HG03521 (cell line): Measurements from ENCODE around the gene EPSTI1.
"Not testable (repeated sequence)": the region's sequence is repeated elsewhere in the genome, so short reads cannot be mapped to it uniquely, and the experiment has no call there.

Source experiments
- ATAC-seq: cut with Tn5 transposase; IDR thresholded peaks from one replicate; pipeline ENCODE4 v1.9.1; 2021; ENCODE audit warnings: mild to moderate bottlenecking, moderate library complexity; ENCODE audit not compliant: unreplicated experiment

The EPSTI1 gene

DNA sequence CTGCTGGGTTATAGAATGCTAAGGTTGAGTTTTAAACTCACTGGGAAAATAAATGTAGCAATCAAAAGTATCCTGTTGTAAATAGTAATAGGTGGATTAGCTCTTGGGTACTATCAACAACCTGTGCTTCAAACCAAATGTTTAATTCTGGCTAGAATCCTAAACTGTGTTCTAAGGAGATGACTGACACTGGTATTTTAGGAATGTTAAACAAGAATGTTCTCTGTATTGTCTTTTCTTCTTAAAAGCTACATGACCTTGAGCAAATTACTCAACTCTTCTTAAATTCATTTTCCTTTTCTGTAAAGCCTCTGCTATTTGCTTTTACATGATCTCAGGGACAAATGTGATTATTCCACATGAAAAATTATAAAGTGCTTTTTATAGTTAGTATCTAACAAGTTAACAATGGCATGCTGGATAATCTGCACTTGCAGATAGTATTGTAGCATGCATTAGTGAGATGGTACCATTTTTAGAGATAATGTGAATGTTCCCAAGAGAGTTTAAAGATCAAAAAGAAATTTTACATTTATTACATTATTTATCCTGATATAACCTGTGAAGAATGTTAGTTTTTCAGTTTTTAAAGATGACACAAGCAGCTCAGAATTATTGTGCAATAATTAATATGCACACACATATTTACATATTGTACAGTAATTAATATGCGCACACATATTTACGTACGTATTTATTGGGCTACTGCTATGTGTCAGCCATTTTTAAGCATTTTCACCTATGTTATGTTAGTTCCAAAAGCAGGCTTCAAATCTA is 13.6 kb upstream of the EPSTI1 start:
- ATAC-seq, result no peak

DNA sequence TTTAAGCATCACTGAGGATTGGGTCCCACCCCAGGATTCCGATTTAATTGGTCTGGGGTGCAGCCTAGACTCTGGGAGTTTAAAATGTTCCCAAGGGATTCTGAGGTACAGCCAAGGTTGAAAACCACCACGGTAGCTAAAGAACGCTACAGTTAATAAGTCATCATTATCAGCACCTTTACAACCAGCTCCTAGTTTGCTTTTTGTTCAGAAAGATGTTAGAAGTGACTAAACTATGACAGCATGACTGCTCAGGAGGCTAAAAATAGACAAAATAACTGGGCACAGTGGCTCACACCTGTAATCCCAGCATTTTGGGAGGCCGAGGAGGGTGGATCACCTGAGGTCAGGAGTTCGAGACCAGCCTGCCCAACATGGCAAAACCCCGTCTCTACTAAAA is 11.7 kb upstream of the EPSTI1 start:
- no peak for ATAC-seq

DNA sequence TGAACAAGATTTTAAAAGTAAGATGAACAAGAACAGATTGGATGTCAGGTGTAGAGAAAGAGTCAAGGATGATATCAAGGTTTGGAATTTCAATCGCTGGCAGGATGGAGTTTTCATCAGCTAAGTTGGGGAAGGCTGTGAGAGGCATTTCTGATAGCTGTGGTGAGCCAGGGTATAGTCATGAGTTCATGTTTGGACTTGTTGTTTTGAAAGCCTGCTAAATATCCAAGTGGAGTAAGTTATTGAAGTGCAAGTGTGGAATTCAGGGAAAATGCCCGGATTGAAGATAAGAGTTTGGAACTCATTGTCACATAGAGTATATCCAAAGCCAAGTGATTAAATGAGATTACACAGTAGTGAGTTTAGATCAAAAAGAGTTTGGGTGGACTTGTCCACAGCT is 11.0 kb upstream of the EPSTI1 start:
- ATAC-seq, result no peak

- ATAC-seq, result no peak
Observed at GRCh38 chr13:43002021-43002420, 10.0 kb upstream of the EPSTI1 start.

- ATAC-seq, result no peak
Observed at GRCh38 chr13:43000676-43001075, 8.6 kb upstream of the EPSTI1 start.

DNA sequence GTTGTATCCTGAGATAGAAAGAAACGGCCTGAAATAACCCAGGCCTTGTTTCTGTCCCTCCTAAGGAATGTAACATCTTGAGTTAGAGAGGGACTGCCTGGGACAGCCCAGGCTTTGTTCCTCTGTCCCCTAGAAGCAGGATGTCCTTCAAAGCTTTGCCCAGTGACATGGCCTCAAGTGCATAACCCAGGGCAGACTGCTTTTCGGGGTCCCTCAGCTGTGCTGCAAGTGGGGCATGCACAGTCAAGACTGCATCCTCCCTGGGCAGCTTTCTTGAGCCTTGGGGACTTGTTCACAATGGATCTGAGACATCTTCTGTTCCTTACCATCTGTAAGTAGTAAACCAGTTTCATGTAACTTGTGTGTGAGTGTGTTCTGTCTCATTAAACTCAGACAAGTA is 7.5 kb upstream of the EPSTI1 start:
- ATAC-seq, result no peak

DNA sequence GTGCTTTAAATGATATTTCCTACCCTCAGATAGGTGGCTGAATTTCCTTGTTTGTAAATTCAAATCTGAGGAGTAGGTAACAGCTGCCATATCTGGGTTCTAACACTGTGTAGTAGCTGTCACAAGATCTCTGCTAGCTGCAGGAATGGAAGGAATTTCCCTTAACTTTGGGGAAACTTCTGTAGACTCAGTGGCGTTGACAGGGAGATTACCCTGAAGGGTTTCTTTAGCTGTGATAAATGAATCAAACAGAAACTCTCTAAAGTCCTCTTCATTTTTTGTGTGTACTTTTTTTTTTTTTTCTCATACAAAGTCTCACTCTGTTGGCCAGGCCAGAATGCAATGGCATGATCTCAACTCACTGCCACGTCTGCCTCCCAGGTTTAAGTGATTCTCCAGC is 5.3 kb upstream of the EPSTI1 start:
- no peak for ATAC-seq

GRCh38 chr13:42996584-42996983 is 4.5 kb upstream of the EPSTI1 start:
- ATAC-seq, result no peak

DNA sequence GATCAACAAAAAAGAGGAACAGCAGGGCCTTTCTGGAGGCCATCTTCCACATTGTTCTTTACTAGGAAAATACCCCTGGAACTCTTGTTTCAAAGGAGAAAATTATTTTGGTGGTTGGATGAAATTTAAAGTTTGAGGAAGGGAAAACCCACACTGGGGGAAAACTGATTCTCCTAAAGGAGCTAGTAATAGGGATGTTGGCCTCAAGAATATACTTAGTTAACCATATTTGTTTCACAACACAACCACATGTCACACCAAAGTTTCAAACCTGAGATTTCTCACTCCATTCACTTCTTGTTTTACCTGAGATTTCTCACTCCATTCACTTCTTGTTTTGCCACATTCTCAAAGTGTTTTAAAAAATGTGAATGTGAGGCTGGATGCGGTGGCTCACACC is 2.8 kb upstream of the EPSTI1 start:
- ATAC-seq, result no peak

GRCh38 chr13:42992764-42993122 is 702 bp upstream of the EPSTI1 start:
- no peak for ATAC-seq

DNA sequence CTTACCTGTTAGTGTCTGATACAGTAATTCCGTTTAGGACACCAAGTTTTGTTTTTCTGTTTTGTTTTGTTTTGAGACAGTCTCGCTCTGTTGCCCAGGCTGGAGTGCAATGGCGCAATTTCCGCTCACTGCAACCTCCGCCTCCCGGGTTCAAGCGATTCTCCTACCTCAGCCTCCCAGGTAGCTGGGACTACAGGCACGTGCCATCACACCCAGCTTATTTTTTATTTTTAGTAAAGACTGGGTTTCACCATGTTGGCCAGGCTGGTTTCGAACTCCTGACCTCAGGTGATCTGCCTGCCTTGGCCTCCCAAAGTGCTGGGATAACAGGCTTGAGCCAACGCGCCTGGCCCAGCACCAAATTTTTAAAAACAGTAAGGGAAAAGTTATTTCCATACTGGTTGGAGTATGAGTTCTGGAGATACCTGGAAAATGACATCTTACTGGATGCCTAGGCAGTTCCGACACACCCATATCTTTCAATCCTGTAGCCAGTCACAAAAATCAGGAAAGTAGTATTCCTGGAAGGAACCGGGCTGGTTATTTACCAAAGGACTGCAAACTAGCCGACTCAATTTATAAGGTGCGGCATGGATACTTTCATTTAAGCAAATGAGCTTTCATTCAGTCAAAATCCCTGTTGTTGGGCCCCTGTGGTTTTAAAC is 676 bp downstream of the EPSTI1 start:
- not testable (repeated sequence) for ATAC-seq

GRCh38 chr13:42990291-42991232 is 1.5 kb downstream of the EPSTI1 start:
- ATAC-seq, result no peak

- ATAC-seq, result no peak
Observed at GRCh38 chr13:42986176-42986574, 5.9 kb downstream of the EPSTI1 start.

- ATAC-seq, result no peak
Observed at GRCh38 chr13:42985312-42986175, 6.5 kb downstream of the EPSTI1 start.

DNA sequence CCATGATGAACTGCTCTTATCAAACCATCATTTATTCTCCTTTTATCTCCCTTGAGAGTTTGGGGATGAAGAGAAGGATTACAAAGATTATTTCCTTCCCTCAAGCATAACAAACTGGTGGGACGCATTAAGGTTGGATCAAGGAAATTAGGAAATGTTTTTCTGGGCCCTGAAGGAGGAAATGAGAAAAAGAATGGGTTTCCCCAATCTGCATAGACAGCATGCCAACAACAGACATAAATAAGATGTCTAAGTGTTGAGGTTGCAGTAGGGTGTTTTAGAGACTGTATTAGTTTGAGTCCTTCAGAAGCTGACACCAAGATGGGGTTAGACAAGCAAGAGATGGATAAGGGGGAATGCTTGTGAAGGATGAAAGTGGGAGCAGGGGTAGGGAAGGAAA is 7.3 kb downstream of the EPSTI1 start:
- no peak for ATAC-seq

DNA sequence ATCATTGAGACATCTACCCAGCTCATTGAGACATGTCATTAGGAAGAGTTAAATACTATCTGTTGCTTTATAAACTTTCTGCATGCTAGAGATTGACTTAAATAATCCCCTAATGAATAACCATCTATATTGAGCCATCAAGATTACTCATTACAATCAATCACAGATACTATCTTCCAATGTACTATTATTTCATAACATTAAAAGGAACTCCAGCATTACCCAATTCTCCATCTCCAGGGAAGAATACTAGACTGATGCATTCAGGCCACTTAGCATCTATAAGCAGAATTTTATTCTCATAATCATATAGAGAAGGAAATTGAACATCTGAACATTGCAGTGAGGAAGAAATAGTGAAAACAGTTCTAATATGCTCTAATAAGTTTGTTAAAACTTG is 8.0 kb downstream of the EPSTI1 start:
- ATAC-seq, result no peak

DNA sequence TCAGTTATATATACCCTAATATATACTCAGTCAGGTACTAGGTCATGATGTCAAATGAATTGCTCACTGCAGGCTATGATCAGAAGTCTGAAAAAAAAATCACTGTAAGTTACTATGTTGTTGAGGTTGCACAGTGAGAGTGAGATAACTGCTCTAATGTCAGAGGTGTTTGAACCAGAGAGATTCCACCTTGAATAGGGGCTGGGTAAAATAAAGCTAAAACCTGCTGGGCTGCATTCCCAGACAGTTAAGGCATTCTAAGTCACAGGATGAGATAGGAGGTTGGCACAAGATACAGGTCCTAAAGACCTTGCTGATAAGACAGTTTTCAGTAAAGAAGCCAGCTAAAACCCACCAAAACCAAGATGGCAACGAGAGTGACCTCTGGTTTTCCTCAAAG is 10.2 kb downstream of the EPSTI1 start:
- no peak for ATAC-seq

DNA sequence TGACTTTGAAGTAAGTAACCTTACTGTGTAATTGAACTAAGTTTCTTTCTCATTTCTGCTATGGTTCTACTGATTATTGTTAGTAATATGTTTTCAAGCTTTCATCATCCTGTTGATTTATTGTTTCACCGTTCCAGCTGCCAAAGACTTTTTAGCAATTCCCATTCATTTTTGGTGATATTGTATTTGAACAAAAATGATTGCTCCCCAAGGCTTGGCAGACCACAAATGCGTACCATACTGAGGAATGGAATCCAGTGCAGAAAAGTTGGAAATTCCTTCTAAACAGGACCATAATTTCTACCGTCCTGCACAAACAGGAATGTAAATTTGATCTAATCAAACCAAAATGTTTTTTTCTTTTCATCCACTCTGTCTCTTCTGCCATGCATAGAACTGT is 10.7 kb downstream of the EPSTI1 start:
- ATAC-seq, result no peak

GRCh38 chr13:42977219-42977659 is 14.8 kb downstream of the EPSTI1 start:
- ATAC-seq, result no peak

DNA sequence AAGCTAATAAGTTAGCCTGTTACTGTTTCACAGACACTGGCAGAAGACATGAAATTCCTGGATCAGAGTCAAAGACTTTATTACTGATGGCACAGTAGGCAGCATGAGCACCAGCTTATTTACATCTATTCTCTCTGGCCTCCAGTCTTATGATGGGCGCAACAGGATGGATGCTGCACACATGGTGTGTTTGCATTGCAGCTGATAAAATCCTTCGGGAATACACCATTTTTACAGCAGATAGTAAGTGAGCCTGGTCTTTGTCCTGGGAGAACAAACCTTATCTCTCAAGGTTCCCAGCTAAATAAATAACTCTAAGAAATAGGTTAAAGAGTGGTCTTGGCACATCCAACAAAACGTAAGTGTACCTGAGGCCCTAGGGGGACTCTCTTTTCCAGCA is 16.0 kb downstream of the EPSTI1 start:
- ATAC-seq, result no peak

- no peak for ATAC-seq
Observed at GRCh38 chr13:42973581-42973980, 18.5 kb downstream of the EPSTI1 start.
